BE2C (cell line): ENCODE measurements around the gene ZDBF2.

Source experiments
- DNase-seq: peaks from one replicate; pipeline ENCODE4 v3.0.0-alpha.2; 2020
- H3K27me3 ChIP-seq: fragments of 250-450 bp; sonication (Bioruptor Pico); 2 replicates; pipeline ENCODE4 v1.5.1; 2020; ENCODE audit warnings: mild to moderate bottlenecking
- H3K36me3 ChIP-seq: fragments of 250-450 bp; sonication (Bioruptor Pico); 2 replicates; pipeline ENCODE4 v1.5.1; 2020; ENCODE audit warnings: mild to moderate bottlenecking
- H3K4me1 ChIP-seq: fragments of 250-450 bp; sonication (Bioruptor Pico); 2 replicates; pipeline ENCODE4 v1.5.1; 2020
- H3K4me3 ChIP-seq: 2 replicates; pipeline ENCODE4 v1.5.1; 2011; ENCODE audit warnings: low read depth, low read length
- H3K9me3 ChIP-seq: fragments of 250-450 bp; sonication (Bioruptor Pico); 2 replicates; pipeline ENCODE4 v1.5.1; 2020
- TF ChIP-seq, protein P1 (sequence below): IDR thresholded peaks from 2 replicates; pipeline ENCODE4 v1.5.1; 2012; ENCODE audit warnings: mild to moderate bottlenecking, low read depth, low read length

Gene ZDBF2

DNA sequence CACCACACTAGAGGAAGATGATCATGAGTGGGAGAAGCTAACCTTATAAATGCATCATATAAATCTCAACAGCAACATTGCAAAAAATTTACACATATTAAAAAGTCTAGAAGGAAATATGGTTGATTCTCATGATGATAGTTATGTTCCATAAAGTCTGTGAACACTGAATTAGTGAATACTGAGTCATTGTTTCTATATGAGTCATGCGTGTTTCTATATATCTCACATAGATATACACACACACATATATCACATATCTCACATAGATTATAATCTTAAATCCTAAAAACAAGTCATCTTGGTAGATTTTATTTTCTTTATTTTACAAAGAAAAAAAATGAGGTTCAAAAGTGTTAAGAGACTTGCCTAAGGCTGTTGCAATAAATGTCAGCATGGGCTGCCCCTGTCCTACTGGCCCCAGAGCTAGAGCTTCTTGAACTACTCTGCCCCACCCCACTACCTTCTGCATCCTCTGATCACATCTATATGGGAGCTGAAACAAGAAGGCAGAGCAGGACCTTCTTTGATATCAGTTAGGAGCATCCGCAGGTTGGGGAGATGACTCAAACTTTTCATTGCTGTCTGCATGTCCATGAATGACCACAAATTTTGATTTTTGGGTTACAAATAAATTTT, 87.1 kb downstream of the ZDBF2 start:
- no peaks in the 10 kb centered on the region for H3K36me3 ChIP-seq
- H3K27me3 ChIP-seq = no peaks in the 10 kb centered on the region
- no peaks in the 10 kb centered on the region for H3K4me1 ChIP-seq
- H3K4me3 ChIP-seq = no peak overlapping the region
- no peaks in the 10 kb centered on the region; the same call in 1 of the 2 replicates for H3K9me3 ChIP-seq
- DNase-seq = no peak
- TF ChIP-seq, protein P1, sequence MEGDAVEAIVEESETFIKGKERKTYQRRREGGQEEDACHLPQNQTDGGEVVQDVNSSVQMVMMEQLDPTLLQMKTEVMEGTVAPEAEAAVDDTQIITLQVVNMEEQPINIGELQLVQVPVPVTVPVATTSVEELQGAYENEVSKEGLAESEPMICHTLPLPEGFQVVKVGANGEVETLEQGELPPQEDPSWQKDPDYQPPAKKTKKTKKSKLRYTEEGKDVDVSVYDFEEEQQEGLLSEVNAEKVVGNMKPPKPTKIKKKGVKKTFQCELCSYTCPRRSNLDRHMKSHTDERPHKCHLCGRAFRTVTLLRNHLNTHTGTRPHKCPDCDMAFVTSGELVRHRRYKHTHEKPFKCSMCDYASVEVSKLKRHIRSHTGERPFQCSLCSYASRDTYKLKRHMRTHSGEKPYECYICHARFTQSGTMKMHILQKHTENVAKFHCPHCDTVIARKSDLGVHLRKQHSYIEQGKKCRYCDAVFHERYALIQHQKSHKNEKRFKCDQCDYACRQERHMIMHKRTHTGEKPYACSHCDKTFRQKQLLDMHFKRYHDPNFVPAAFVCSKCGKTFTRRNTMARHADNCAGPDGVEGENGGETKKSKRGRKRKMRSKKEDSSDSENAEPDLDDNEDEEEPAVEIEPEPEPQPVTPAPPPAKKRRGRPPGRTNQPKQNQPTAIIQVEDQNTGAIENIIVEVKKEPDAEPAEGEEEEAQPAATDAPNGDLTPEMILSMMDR = no peak
